Adipose tissue (tissue), 3 donors: ENCODE data around the gene TMA7B. TPM values are rescaled to one million over a fixed set of nuclear protein-coding genes. Genes with fewer than 3 reads are reported as not detected.

ENCODE experiments used
- H3K27ac ChIP-seq: one replicate; pipeline ENCODE4 v1.5.1; 2013; ENCODE audit warnings: low read depth, low read length
- WGBS, 3 donors: extraction: QIAGEN DNeasy Blood & Tissue Kit; methylation state at CpG; one replicate each; pipeline ENCODE4 v1.1.7; 2013; 5-methylcytosine and 5-hydroxymethylcytosine counted together
- polyA plus RNA-seq, 3 donors: library from polyadenylated mRNA; stranded (reverse); fragments of 200-250 nt; gene quantifications; one replicate each; pipeline ENCODE4 v1.2.3, GENCODE V29; 2013
- donor health status: healthy with polysubstance abuse.
- donor health status: Bipolar disorder and iron deficiency.
- donor health status: healthy.

The TMA7B gene
- polyA plus RNA-seq: under 1 TPM in 1 of 3 donors, not detected in 2; 0.56 TPM

- 48 to 75% (median 51%) methylated on average over 14 of the region's 14 CpGs for WGBS, 3 donors
- no peak within 1 kb of the TSS for H3K27ac ChIP-seq
These were observed at the start of gene TMA7B for GRCh38 chr22:39959640-39960447. Gene TMA7B, plus strand, starts transcription at chr22:39960397. Its CDS starts 3,978 bp downstream, at chr22:39964375.

GRCh38 chr22:39910876-39911613 is 49.2 kb upstream of the TMA7B start:
- H3K27ac ChIP-seq: no peak overlapping the region
- 66 to 77% (median 68%) methylated on average over 9 of the region's 9 CpGs for WGBS, 3 donors

GRCh38 chr22:39913321-39913720 is 46.9 kb upstream of the TMA7B start:
- H3K27ac ChIP-seq: no peak overlapping the region
- 77 to 89% (median 77%) methylated on average over 5 of the region's 5 CpGs for WGBS, 3 donors

- WGBS, 3 donors: 73 to 78% (median 74%) methylated on average over 2 of the region's 2 CpGs
- no peak overlapping the region for H3K27ac ChIP-seq
These were observed 46.3 kb upstream of the TMA7B start for GRCh38 chr22:39913886-39914285.

- no peak overlapping the region for H3K27ac ChIP-seq
- 88 to 90% (median 89%) methylated on average over 9 of the region's 9 CpGs for WGBS, 3 donors
These were observed 45.6 kb upstream of the TMA7B start for GRCh38 chr22:39914584-39914983.

- WGBS, 3 donors: 59 to 71% (median 60%) methylated on average over 4 of the region's 4 CpGs
- no peak overlapping the region for H3K27ac ChIP-seq
These were observed 44.9 kb upstream of the TMA7B start for GRCh38 chr22:39915295-39915726.

- WGBS, 3 donors: 85 to 90% (median 85%) methylated on average over 3 of the region's 3 CpGs
- no peak overlapping the region for H3K27ac ChIP-seq
These were observed 43.7 kb upstream of the TMA7B start for GRCh38 chr22:39916496-39916895.

- H3K27ac ChIP-seq: no peak overlapping the region
- 70 to 76% (median 74%) methylated on average over 5 of the region's 5 CpGs for WGBS, 3 donors
These were observed 43.0 kb upstream of the TMA7B start for GRCh38 chr22:39917197-39917643.

- no peak overlapping the region for H3K27ac ChIP-seq
- WGBS, 3 donors: 44 to 51% (median 47%) methylated on average over 12 of the region's 12 CpGs
These were observed 42.3 kb upstream of the TMA7B start for GRCh38 chr22:39917776-39918495.

- 84 to 89% (median 85%) methylated on average over 8 of the region's 8 CpGs for WGBS, 3 donors
- no peak overlapping the region for H3K27ac ChIP-seq
These were observed 40.0 kb upstream of the TMA7B start for GRCh38 chr22:39920134-39920743.

- H3K27ac ChIP-seq: no peak overlapping the region
- 14 to 37% (median 31%) methylated on average over 5 of the region's 5 CpGs for WGBS, 3 donors
These were observed 36.5 kb upstream of the TMA7B start for GRCh38 chr22:39923696-39924095.

GRCh38 chr22:39924286-39924685 is 35.9 kb upstream of the TMA7B start:
- WGBS, 3 donors: 91 to 92% (median 92%) methylated on average over 18 of the region's 18 CpGs
- H3K27ac ChIP-seq: no peak overlapping the region

GRCh38 chr22:39925273-39925672 is 34.9 kb upstream of the TMA7B start:
- 68 to 88% (median 70%) methylated on average over 2 of the region's 2 CpGs for WGBS, 3 donors

GRCh38 chr22:39925909-39926679 is 34.1 kb upstream of the TMA7B start:
- no peak overlapping the region for H3K27ac ChIP-seq
- 57 to 61% (median 60%) methylated on average over 8 of the region's 8 CpGs for WGBS, 3 donors

More at GRCh38 chr22:39925273-39925672, 34.9 kb upstream of the TMA7B start:
- no peak overlapping the region for H3K27ac ChIP-seq

GRCh38 chr22:39926753-39927152 is 33.4 kb upstream of the TMA7B start:
- 63 to 73% (median 68%) methylated on average over 5 of the region's 5 CpGs for WGBS, 3 donors
- H3K27ac ChIP-seq: no peak overlapping the region

- no peak overlapping the region for H3K27ac ChIP-seq
- WGBS, 3 donors: 34 to 72% (median 59%) methylated on average over 7 of the region's 7 CpGs
These were observed 32.7 kb upstream of the TMA7B start for GRCh38 chr22:39927544-39927943.
